RWPE2 (cell line): ENCODE measurements around the gene CES2.
"Not testable (repeated sequence)": the region's sequence is repeated elsewhere in the genome, so short reads cannot be mapped to it uniquely, and the experiment has no call there.

Source experiments
- ATAC-seq: fragments of 200-7000 bp; cut with Tn5 transposase; 3 replicates; pipeline ENCODE4 v1.9.1; 2021; ENCODE audit warnings: low read depth
- DNase-seq: peaks from one replicate; pipeline ENCODE4 v3.0.0-alpha.2; 2020; ENCODE audit warnings: low spot score
- H3K27ac ChIP-seq: fragments of 450-650 bp; 2 replicates; pipeline ENCODE4 v1.5.1; 2017; ENCODE audit warnings: mild to moderate bottlenecking; ENCODE audit not compliant: poor library complexity, severe bottlenecking
- H3K27me3 ChIP-seq: fragments of 250-450 bp; sonication (Bioruptor Pico); 2 replicates; pipeline ENCODE4 v1.5.1; 2021; ENCODE audit warnings: mild to moderate bottlenecking, moderate library complexity; ENCODE audit not compliant: insufficient read depth, poor library complexity, severe bottlenecking
- H3K36me3 ChIP-seq: fragments of 250-450 bp; sonication (Bioruptor Pico); 2 replicates; pipeline ENCODE4 v1.5.1; 2020; ENCODE audit warnings: low read depth, mild to moderate bottlenecking, moderate library complexity
- H3K4me1 ChIP-seq: fragments of 250-450 bp; sonication (Bioruptor Pico); 2 replicates; pipeline ENCODE4 v1.5.1; 2021; ENCODE audit warnings: mild to moderate bottlenecking, moderate library complexity; ENCODE audit not compliant: insufficient read depth, poor library complexity, severe bottlenecking
- H3K4me3 ChIP-seq: fragments of 250-450 bp; sonication (Bioruptor Pico); 2 replicates; pipeline ENCODE4 v1.5.1; 2021; ENCODE audit warnings: mild to moderate bottlenecking, moderate library complexity; ENCODE audit not compliant: severe bottlenecking
- H3K9me3 ChIP-seq: fragments of 250-450 bp; sonication (Bioruptor Pico); 2 replicates; pipeline ENCODE4 v1.5.1; 2021; ENCODE audit warnings: mild to moderate bottlenecking, moderate library complexity; ENCODE audit not compliant: severe bottlenecking
- TF ChIP-seq, protein P1 (sequence below): fragments of 450-650 bp; IDR thresholded peaks from one replicate; pipeline ENCODE4 v1.5.1; 2017; ENCODE audit warnings: mild to moderate bottlenecking, moderate library complexity; ENCODE audit not compliant: poor library complexity, severe bottlenecking

Gene CES2

DNA sequence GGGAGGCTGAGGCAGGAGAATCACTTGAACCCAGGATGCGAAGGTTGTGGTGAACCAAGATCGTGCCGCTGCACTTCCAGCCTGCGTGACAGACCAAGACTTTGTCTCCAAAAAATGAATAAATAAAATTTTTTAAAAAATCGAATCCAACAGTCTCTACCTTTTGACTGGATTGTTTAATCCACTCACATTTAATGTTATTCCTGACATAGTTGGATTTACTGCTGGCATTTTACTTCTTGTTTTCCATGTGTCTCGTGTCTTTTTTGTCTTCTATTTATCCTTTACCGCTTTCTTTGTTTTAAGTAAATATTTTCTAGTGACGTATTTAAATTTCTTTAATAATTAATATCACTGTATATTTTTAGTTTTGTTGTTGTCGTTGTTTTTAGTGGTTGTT is 47.7 kb downstream of the CES2 start:
- H3K27ac ChIP-seq, result no peak overlapping the region
- TF ChIP-seq, protein P1, sequence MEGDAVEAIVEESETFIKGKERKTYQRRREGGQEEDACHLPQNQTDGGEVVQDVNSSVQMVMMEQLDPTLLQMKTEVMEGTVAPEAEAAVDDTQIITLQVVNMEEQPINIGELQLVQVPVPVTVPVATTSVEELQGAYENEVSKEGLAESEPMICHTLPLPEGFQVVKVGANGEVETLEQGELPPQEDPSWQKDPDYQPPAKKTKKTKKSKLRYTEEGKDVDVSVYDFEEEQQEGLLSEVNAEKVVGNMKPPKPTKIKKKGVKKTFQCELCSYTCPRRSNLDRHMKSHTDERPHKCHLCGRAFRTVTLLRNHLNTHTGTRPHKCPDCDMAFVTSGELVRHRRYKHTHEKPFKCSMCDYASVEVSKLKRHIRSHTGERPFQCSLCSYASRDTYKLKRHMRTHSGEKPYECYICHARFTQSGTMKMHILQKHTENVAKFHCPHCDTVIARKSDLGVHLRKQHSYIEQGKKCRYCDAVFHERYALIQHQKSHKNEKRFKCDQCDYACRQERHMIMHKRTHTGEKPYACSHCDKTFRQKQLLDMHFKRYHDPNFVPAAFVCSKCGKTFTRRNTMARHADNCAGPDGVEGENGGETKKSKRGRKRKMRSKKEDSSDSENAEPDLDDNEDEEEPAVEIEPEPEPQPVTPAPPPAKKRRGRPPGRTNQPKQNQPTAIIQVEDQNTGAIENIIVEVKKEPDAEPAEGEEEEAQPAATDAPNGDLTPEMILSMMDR, result no peak
- H3K36me3 ChIP-seq, result no peaks in the 10 kb centered on the region
- no peak for ATAC-seq
- H3K4me1 ChIP-seq, result peaks cover 2% of the 10 kb centered on the region
- no peaks in the 10 kb centered on the region for H3K27me3 ChIP-seq
- no peaks in the 10 kb centered on the region for H3K9me3 ChIP-seq
- DNase-seq, result no peak
- no peak overlapping the region for H3K4me3 ChIP-seq

DNA sequence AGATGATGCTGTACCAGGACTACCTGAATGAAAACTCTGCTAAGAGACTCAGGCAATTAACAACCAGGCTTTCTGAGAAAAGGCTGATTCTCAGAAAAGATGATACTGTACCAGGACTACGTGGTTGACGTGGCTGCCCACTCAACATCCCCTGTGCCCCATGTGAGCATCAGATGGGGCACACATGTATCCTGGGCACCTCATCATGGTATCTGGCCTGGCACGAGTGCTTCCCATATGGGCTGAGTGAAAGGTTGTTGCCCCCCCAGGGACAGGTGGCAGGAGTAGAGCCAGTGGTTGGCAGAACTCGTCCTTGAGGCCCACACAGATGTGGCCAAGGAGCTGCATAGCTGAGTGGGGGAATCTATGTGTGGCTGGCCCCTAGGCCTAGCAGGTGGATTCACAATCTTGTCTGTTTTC is 49.6 kb downstream of the CES2 start:
- no peak overlapping the region for H3K27ac ChIP-seq
- ATAC-seq (no peak), DNase-seq (no peak)
- no peaks in the 10 kb centered on the region for H3K27me3 ChIP-seq
- H3K4me1 ChIP-seq, result peaks cover 3% of the 10 kb centered on the region
- TF ChIP-seq, protein P1, result no peak
- H3K9me3 ChIP-seq, result no peaks in the 10 kb centered on the region
- H3K36me3 ChIP-seq, result no peaks in the 10 kb centered on the region
- H3K4me3 ChIP-seq, result no peak overlapping the region

DNA sequence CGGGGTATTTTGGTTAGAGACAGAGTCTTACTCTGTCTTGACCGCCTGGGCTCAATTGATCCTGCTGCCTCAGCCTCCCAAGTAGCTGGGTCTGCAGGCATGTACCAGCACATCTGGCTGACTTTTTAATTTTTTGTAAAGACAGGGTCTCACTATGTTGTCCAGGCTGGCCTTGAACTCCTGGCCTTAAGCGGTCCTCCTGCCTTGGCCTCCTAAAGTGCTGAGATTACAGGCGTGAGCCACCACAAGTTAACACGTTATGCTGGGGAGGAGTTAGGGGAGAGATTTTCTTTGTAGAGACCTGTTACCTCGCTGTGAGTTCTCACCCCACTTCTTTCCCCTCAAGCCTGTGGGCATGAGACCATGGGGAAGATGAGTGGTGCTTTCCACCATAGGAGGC is 51.2 kb downstream of the CES2 start:
- H3K9me3 ChIP-seq, result no peaks in the 10 kb centered on the region
- no peaks in the 10 kb centered on the region for H3K27me3 ChIP-seq
- H3K27ac ChIP-seq, result no peak overlapping the region
- H3K36me3 ChIP-seq, result no peaks in the 10 kb centered on the region
- no peak for DNase-seq
- ATAC-seq, result no peak
- peaks cover 3% of the 10 kb centered on the region for H3K4me1 ChIP-seq
- no peak overlapping the region for H3K4me3 ChIP-seq
- TF ChIP-seq, protein P1, result no peak

DNA sequence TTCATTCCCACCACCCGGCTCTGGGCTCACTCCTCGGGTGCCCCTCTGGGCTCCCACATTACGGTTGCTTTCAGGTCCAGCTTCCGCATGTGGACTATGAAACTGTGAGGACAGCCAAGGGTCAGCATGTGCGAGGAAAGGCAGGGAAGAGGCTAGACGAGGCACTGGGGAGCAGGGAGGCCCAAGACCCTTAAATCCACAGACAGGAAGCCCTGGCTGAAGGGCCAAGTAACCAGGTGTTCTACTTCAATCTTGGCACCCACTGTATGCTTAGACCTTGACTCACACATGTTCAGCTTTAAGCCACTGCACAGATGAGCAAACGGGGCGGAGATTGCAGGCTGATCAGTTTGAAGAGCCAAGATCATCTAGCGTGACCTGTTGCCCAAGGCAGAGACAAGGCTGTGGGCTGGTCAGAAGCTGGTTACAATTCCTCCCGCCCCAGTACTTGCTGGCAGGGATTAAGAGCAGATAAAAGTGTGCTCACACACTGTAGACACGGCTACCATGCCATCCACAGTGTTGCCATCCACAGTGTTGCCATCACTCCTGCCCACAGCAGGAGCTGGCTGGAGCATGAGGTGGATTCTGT is 53.0 kb downstream of the CES2 start, which contains the start of gene CES4A:
CES4A (plus strand) TSS at position 393 of the 592 bp plus-strand sequence; CDS start at position 577, 184 bp downstream.
- Histone ChIP-seq H3K27ac (peak within 1 kb of the TSS; percentile 0), H3K36me3 (no peaks in the 10 kb centered on the region), H3K4me1 (peaks cover 3% of the 10 kb centered on the region), H3K4me3 (no peak within 1 kb of the TSS), H3K9me3 (no peaks in the 10 kb centered on the region), H3K27me3 (no peaks in the 10 kb centered on the region)
- TF ChIP-seq, protein P1, result no peak
- DNase-seq (no peak), ATAC-seq (peak; percentile 96)

DNA sequence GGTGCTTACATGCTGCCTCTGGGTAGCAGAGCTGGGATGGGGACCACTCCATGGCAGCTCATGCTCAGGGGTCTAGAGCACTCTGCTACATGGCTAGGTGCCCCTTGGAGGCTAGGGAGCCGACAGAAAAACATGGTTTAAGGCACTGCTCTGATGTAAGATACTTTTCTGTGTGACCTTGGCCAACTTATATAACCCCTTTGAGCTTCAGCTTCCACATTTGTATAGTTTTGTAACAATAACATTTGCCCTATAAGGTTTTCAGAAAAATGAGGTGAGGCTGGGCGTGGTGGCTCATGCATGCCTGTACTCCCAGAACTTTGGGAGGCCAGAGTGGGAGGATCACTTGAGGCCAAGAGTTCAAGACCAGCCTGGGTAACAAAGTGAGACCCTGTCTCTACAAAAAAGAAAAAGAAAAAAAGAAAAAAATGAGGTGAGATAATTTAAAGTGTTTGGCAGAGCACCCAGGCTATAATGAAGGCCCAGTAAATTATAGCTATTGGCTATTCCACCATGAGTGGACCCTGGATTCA is 56.3 kb downstream of the CES2 start:
- H3K27ac ChIP-seq, result no peak overlapping the region
- no peak for ATAC-seq

DNA sequence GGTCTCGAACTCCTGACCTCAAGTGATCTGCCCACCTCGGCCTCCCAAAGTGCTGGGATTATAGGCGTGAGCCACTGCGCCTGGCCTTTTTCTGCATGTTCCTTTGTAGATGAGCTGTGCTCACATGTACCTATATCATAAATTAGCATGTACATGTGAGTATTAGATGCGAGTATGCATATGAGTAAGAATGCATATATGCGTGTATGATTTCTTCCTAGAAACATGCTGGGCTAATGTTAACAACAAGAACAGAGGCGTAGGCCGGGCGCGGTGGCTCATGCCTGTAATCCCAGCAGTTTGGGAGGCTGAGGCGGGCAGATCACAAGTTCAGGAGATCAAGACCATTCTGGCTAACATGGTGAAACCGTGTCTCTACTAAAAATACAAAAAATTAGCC is 58.2 kb downstream of the CES2 start:
- not testable (repeated sequence) for H3K9me3 ChIP-seq, H3K4me3 ChIP-seq, H3K27me3 ChIP-seq, ATAC-seq, H3K27ac ChIP-seq, H3K36me3 ChIP-seq, H3K4me1 ChIP-seq, DNase-seq

More for the DNA sequence above, 56.3 kb downstream of the CES2 start:
- no peaks in the 10 kb centered on the region for H3K36me3 ChIP-seq
- no peaks in the 10 kb centered on the region for H3K27me3 ChIP-seq
- TF ChIP-seq, protein P1, result no peak
- H3K4me3 ChIP-seq, result no peak overlapping the region
- H3K9me3 ChIP-seq, result no peaks in the 10 kb centered on the region
- H3K4me1 ChIP-seq, result peaks cover 3% of the 10 kb centered on the region
- no peak for DNase-seq
